HEK293T (cell line): ENCODE results near the gene NGEF.
A peak's percentile ranks its signal among the peaks of the same experiment; 100 is the strongest.
"Not testable (repeated sequence)": the region's sequence is repeated elsewhere in the genome, so short reads cannot be mapped to it uniquely, and the experiment has no call there.

Experiments used
- CTCF ChIA-PET: fragments of 350-600 bp; formaldehyde crosslinking; extraction: SDS; loops from one replicate; lab custom pipeline; 2021; ENCODE audit warnings: antibody characterized with exemption, inconsistent platforms; lab: Yijun Ruan, JAX
- POLR2A ChIA-PET: fragments of 350-600 bp; formaldehyde crosslinking; extraction: SDS; loops from one replicate; lab custom pipeline; 2020; ENCODE audit warnings: antibody characterized with exemption, inconsistent platforms; lab: Yijun Ruan, JAX
- DNase-seq: peaks from one replicate; pipeline ENCODE4 v3.0.0; 2012; ENCODE audit warnings: mixed read lengths; ENCODE audit errors: extremely low spot score
- ARNT ChIP-seq: fragments of 450-650 bp; IDR thresholded peaks from 2 replicates; pipeline ENCODE4 v1.6.1; 2017; ENCODE audit warnings: mild to moderate bottlenecking
- BHLHE40 ChIP-seq: fragments of 450-650 bp; IDR thresholded peaks from 2 replicates; pipeline ENCODE4 v1.6.1; 2016; ENCODE audit warnings: mild to moderate bottlenecking, moderate library complexity, borderline replicate concordance
- CTBP1 ChIP-seq: fragments of 450-650 bp; IDR thresholded peaks from 2 replicates; pipeline ENCODE4 v1.6.1; 2016; ENCODE audit warnings: borderline replicate concordance
- ELF4 ChIP-seq: fragments of 450-650 bp; IDR thresholded peaks from 2 replicates; pipeline ENCODE4 v1.6.1; 2017; ENCODE audit warnings: antibody characterized with exemption
- FOXA1 ChIP-seq: fragments of 450-650 bp; IDR thresholded peaks from 2 replicates; pipeline ENCODE4 v1.6.1; 2016; ENCODE audit warnings: mild to moderate bottlenecking
- FOXK2 ChIP-seq: fragments of 450-650 bp; IDR thresholded peaks from 2 replicates; pipeline ENCODE4 v1.6.1; 2016; ENCODE audit warnings: mild to moderate bottlenecking
- FOXM1 ChIP-seq: fragments of 450-650 bp; IDR thresholded peaks from 2 replicates; pipeline ENCODE4 v1.6.1; 2017; ENCODE audit warnings: mild to moderate bottlenecking, borderline replicate concordance
- HDGF ChIP-seq: fragments of 450-650 bp; IDR thresholded peaks from 2 replicates; pipeline ENCODE4 v1.6.1; 2017; ENCODE audit warnings: antibody characterized with exemption, borderline replicate concordance
- L3MBTL2 ChIP-seq: fragments of 450-650 bp; conservative IDR thresholded peaks from 2 replicates; pipeline ENCODE4 v1.6.1; 2016; ENCODE audit warnings: mild to moderate bottlenecking
- LEF1 ChIP-seq: fragments of 450-650 bp; IDR thresholded peaks from 2 replicates; pipeline ENCODE4 v1.6.1; 2017; ENCODE audit warnings: mild to moderate bottlenecking, borderline replicate concordance
- NFRKB ChIP-seq: fragments of 450-650 bp; IDR thresholded peaks from 2 replicates; pipeline ENCODE4 v1.6.1; 2016; ENCODE audit warnings: mild to moderate bottlenecking, moderate library complexity
- PKNOX1 ChIP-seq: fragments of 450-650 bp; IDR thresholded peaks from 2 replicates; pipeline ENCODE4 v1.6.1; 2016
- SP1 ChIP-seq: fragments of 450-650 bp; IDR thresholded peaks from 2 replicates; pipeline ENCODE4 v1.6.1; 2017
- SUZ12 ChIP-seq: fragments of 450-650 bp; IDR thresholded peaks from 2 replicates; pipeline ENCODE4 v1.6.1; 2016; ENCODE audit warnings: mild to moderate bottlenecking
- TARDBP ChIP-seq: fragments of 450-650 bp; IDR thresholded peaks from 2 replicates; pipeline ENCODE4 v1.6.1; 2016
- ZNF384 ChIP-seq: fragments of 450-650 bp; IDR thresholded peaks from 2 replicates; pipeline ENCODE4 v1.6.1; 2016

NGEF gene

GRCh38 chr2:233053928-233054784 lies 41.1 kb upstream of the NGEF start:
- TF ChIP-seq SUZ12 (no peak), HDGF (no peak), BHLHE40 (no peak), PKNOX1 (no peak), CTBP1 (no peak), NFRKB (no peak), TARDBP (no peak), ELF4 (no peak)
- ChIA-PET POLR2A (interaction anchor here (1.1 kb wide), 1 partner anchor 197 kb away, joined by 3 read pairs; the partner anchor contains the start of gene ATG16L1), CTCF (interaction anchor here (0.6 to 1.4 kb wide), 9 partner anchors 13 to 440 kb away, joined by 3 to 4 read pairs (median 3); partner anchors contain the start of gene NEU2)
- DNase-seq, result peak; percentile 85

- POLR2A ChIA-PET, CTCF ChIA-PET, DNase-seq: not testable (repeated sequence)
These were observed 39.5 kb upstream of the NGEF start for GRCh38 chr2:233052517-233052916.

GRCh38 chr2:233051241-233052149 lies 38.4 kb upstream of the NGEF start:
- CTCF ChIA-PET, result no interaction called here
- POLR2A ChIA-PET, result no interaction called here
- TF ChIP-seq PKNOX1 (no peak), HDGF (no peak), SUZ12 (no peak), CTBP1 (no peak), FOXK2 (no peak), ELF4 (no peak), ZNF384 (no peak), TARDBP (no peak), LEF1 (no peak), L3MBTL2 (no peak)
- DNase-seq, result no peak

- ChIA-PET CTCF (no interaction called here), POLR2A (no interaction called here)
- TF ChIP-seq FOXK2 (no peak), TARDBP (no peak), FOXA1 (no peak), BHLHE40 (no peak), ARNT (no peak)
- no peak for DNase-seq
These were observed 36.2 kb upstream of the NGEF start for GRCh38 chr2:233049194-233049761.

- ChIA-PET CTCF (interaction anchor here (1.2 kb wide), 1 partner anchor 196 kb away, joined by 5 read pairs; no protein-coding TSS in a partner anchor), POLR2A (interaction anchor here (0.9 kb wide), 1 partner anchor 206 kb away, joined by 3 read pairs; no protein-coding TSS in a partner anchor)
- DNase-seq, result no peak
- TF ChIP-seq ELF4 (no peak), FOXM1 (no peak), CTBP1 (no peak), SP1 (no peak), FOXK2 (no peak), FOXA1 (no peak), LEF1 (no peak), TARDBP (no peak), PKNOX1 (no peak), ZNF384 (no peak), L3MBTL2 (no peak), ARNT (no peak), SUZ12 (no peak), HDGF (no peak), NFRKB (no peak), BHLHE40 (no peak)
These were observed 35.6 kb upstream of the NGEF start for GRCh38 chr2:233048569-233049193.
